GM19240 (cell line): ENCODE data around the gene CDC42BPA.
"Not testable (repeated sequence)": the region's sequence is repeated elsewhere in the genome, so short reads cannot be mapped to it uniquely, and the experiment has no call there.

ENCODE experiments used
- DNase-seq: peaks from one replicate; pipeline ENCODE4 v3.0.0; 2011; ENCODE audit warnings: low spot score; ENCODE audit not compliant: insufficient read length

Gene CDC42BPA

GRCh38 chr1:226999579-226999978 is 318.7 kb downstream of the CDC42BPA start:
- not testable (repeated sequence) for DNase-seq

GRCh38 chr1:226995365-226996332 is 322.6 kb downstream of the CDC42BPA start:
- no peak for DNase-seq

GRCh38 chr1:226994586-226995364 is 323.5 kb downstream of the CDC42BPA start:
- DNase-seq = no peak

- no peak for DNase-seq
Measured at GRCh38 chr1:226993814-226994585, 324.3 kb downstream of the CDC42BPA start.

- DNase-seq = no peak
Measured at GRCh38 chr1:226991920-226992319, 326.4 kb downstream of the CDC42BPA start.

GRCh38 chr1:226990133-226990716 is 328.1 kb downstream of the CDC42BPA start:
- no peak for DNase-seq

- DNase-seq = no peak
Measured at GRCh38 chr1:226989085-226989920, 329.0 kb downstream of the CDC42BPA start.

GRCh38 chr1:226988334-226988666 is 330.0 kb downstream of the CDC42BPA start:
- no peak for DNase-seq

- DNase-seq = no peak
Measured at GRCh38 chr1:226987623-226988333, 330.5 kb downstream of the CDC42BPA start.

GRCh38 chr1:226987179-226987536 is 331.1 kb downstream of the CDC42BPA start:
- DNase-seq = no peak

- DNase-seq = no peak
Measured at GRCh38 chr1:226986496-226987178, 331.7 kb downstream of the CDC42BPA start.

- no peak for DNase-seq
Measured at GRCh38 chr1:226985839-226986463, 332.3 kb downstream of the CDC42BPA start.

- no peak for DNase-seq
Measured at GRCh38 chr1:226985239-226985838, 333.0 kb downstream of the CDC42BPA start.

GRCh38 chr1:226984521-226985238 is 333.6 kb downstream of the CDC42BPA start:
- no peak for DNase-seq

GRCh38 chr1:226983992-226984364 is 334.3 kb downstream of the CDC42BPA start:
- DNase-seq = no peak

- DNase-seq = no peak
Measured at GRCh38 chr1:226983247-226983991, 334.9 kb downstream of the CDC42BPA start.
